ENCODE data around the gene PASD1.
"Not testable (repeated sequence)": the region's sequence is repeated elsewhere in the genome, so short reads cannot be mapped to it uniquely, and the experiment has no call there.

PASD1 gene

GRCh38 chrX:151563449-151563848 is at the start of gene PASD1:
PASD1 (plus strand) TSS chrX:151563675; CDS start chrX:151601554, 37,879 bp downstream.
- DNase-seq (ENCODE audit: low read depth), result no peak

GRCh38 chrX:151515237-151515636 is 48.2 kb upstream of the PASD1 start:
- no peak for DNase-seq (ENCODE audit: low read depth)

- DNase-seq (ENCODE audit: low read depth), result no peak
These were observed 46.8 kb upstream of the PASD1 start for GRCh38 chrX:151516538-151517187.

- no peak for DNase-seq (ENCODE audit: low read depth)
These were observed 46.1 kb upstream of the PASD1 start for GRCh38 chrX:151517421-151517820.

- DNase-seq (ENCODE audit: low read depth), result no peak
These were observed 40.1 kb upstream of the PASD1 start for GRCh38 chrX:151523351-151523750.

- no peak for DNase-seq (ENCODE audit: low read depth)
These were observed 26.9 kb upstream of the PASD1 start for GRCh38 chrX:151536571-151536970.

GRCh38 chrX:151537572-151537971 is 25.9 kb upstream of the PASD1 start:
- no peak for DNase-seq (ENCODE audit: low read depth)

GRCh38 chrX:151538190-151539122 is 25.0 kb upstream of the PASD1 start:
- no peak for DNase-seq (ENCODE audit: low read depth)

- DNase-seq (ENCODE audit: low read depth), result no peak
These were observed 19.8 kb upstream of the PASD1 start for GRCh38 chrX:151543706-151544105.

GRCh38 chrX:151546226-151546625 is 17.2 kb upstream of the PASD1 start:
- DNase-seq (ENCODE audit: low read depth), result not testable (repeated sequence)

GRCh38 chrX:151551176-151551575 is 12.3 kb upstream of the PASD1 start:
- not testable (repeated sequence) for DNase-seq (ENCODE audit: low read depth)

- DNase-seq (ENCODE audit: low read depth), result no peak
These were observed 10.7 kb upstream of the PASD1 start for GRCh38 chrX:151552743-151553142.

- not testable (repeated sequence) for DNase-seq (ENCODE audit: low read depth)
These were observed 8.2 kb upstream of the PASD1 start for GRCh38 chrX:151555301-151555700.

- DNase-seq (ENCODE audit: low read depth), result not testable (repeated sequence)
These were observed 990 bp upstream of the PASD1 start for GRCh38 chrX:151562485-151562884.

GRCh38 chrX:151563003-151563402 is 472 bp upstream of the PASD1 start:
- not testable (repeated sequence) for DNase-seq (ENCODE audit: low read depth)

- no peak for DNase-seq (ENCODE audit: low read depth)
These were observed 560 bp downstream of the PASD1 start for GRCh38 chrX:151564035-151564434.

GRCh38 chrX:151566872-151567271 is 3.4 kb downstream of the PASD1 start:
- DNase-seq (ENCODE audit: low read depth), result not testable (repeated sequence)

- no peak for DNase-seq (ENCODE audit: low read depth)
These were observed 7.1 kb downstream of the PASD1 start for GRCh38 chrX:151570561-151570960.

GRCh38 chrX:151593384-151593783 is 29.9 kb downstream of the PASD1 start:
- DNase-seq (ENCODE audit: low read depth), result not testable (repeated sequence)

- DNase-seq (ENCODE audit: low read depth), result no peak
These were observed 32.8 kb downstream of the PASD1 start for GRCh38 chrX:151596282-151596681.

- no peak for DNase-seq (ENCODE audit: low read depth)
These were observed 41.5 kb downstream of the PASD1 start for GRCh38 chrX:151604931-151605330.

GRCh38 chrX:151609222-151609621 is 45.7 kb downstream of the PASD1 start:
- no peak for DNase-seq (ENCODE audit: low read depth)

GRCh38 chrX:151621422-151621821 is 57.9 kb downstream of the PASD1 start:
- DNase-seq (ENCODE audit: low read depth), result no peak

Measured in activated T-helper 9 cell treated with anti-CD3 and anti-CD28 coated beads, Interleukin-2, amount 50 U/mL, for 16 hours (primary cell).